Neural crest cell (in vitro differentiated cells): ENCODE data around the gene MIER2. TPM values are rescaled to one million over a fixed set of nuclear protein-coding genes. Genes with fewer than 3 reads are reported as not detected.

Source experiments
- DNase-seq: peaks from one replicate; pipeline ENCODE4 v3.0.0; 2021; ENCODE audit warnings: low read depth, mixed read lengths, low spot score
- H3K27ac Mint-ChIP-seq: one replicate; pipeline ENCODE4 v1.8.0; 2021; ENCODE audit warnings: mild to moderate bottlenecking, mixed read lengths; ENCODE audit not compliant: unreplicated experiment
- H3K27me3 Mint-ChIP-seq: 2 replicates; pipeline ENCODE4 v1.8.0; 2021; ENCODE audit warnings: low read depth, mild to moderate bottlenecking, mixed read lengths
- H3K36me3 Mint-ChIP-seq: 2 replicates; pipeline ENCODE4 v1.8.0; 2021; ENCODE audit warnings: low read depth, mild to moderate bottlenecking, mixed read lengths
- H3K4me1 Mint-ChIP-seq: 2 replicates; pipeline ENCODE4 v1.8.0; 2021; ENCODE audit warnings: mixed read lengths
- H3K4me3 Mint-ChIP-seq: one replicate; pipeline ENCODE4 v1.8.0; 2021; ENCODE audit warnings: mild to moderate bottlenecking, mixed read lengths
- H3K9me3 Mint-ChIP-seq: 2 replicates; pipeline ENCODE4 v1.8.0; 2021; ENCODE audit warnings: mixed read lengths
- CTCF ChIP-seq: fragments of 200-600 bp; sonication (generic); conservative IDR thresholded peaks from 2 replicates; pipeline ENCODE4 v1.5.0; 2021; ENCODE audit warnings: antibody characterized with exemption, mild to moderate bottlenecking
- total RNA-seq: library from RNA; stranded (reverse); gene quantifications from 2 replicates; pipeline ENCODE4 v1.2.1, GENCODE V29; 2021

MIER2 gene
- total RNA-seq, 1 donor from 2014 or later: 45.8 TPM

- peak; percentile 49 for DNase-seq
- TF ChIP-seq CTCF: no peak
- H3K36me3 Mint-ChIP-seq: no peaks in the 10 kb centered on the region
- peaks cover 67% of the 10 kb centered on the region for H3K27me3 Mint-ChIP-seq
- H3K4me3 Mint-ChIP-seq: no peak overlapping the region
- no peak overlapping the region for H3K27ac Mint-ChIP-seq
- peaks cover 4% of the 10 kb centered on the region for H3K4me1 Mint-ChIP-seq
- H3K9me3 Mint-ChIP-seq: no peaks in the 10 kb centered on the region
These were observed 66.9 kb downstream of the MIER2 start for GRCh38 chr19:277581-278165.

GRCh38 chr19:277131-277530, 67.5 kb downstream of the MIER2 start:
- DNase-seq: no peak
- no peak overlapping the region for H3K4me3 Mint-ChIP-seq
- no peak overlapping the region for H3K27ac Mint-ChIP-seq
- peaks cover 4% of the 10 kb centered on the region for H3K4me1 Mint-ChIP-seq
- H3K27me3 Mint-ChIP-seq: peaks cover 68% of the 10 kb centered on the region
- no peaks in the 10 kb centered on the region for H3K36me3 Mint-ChIP-seq
- no peaks in the 10 kb centered on the region for H3K9me3 Mint-ChIP-seq
- no peak for TF ChIP-seq CTCF

- H3K4me1 Mint-ChIP-seq: peaks cover 4% of the 10 kb centered on the region
- no peak overlapping the region for H3K27ac Mint-ChIP-seq
- no peak for DNase-seq
- no peak overlapping the region for H3K4me3 Mint-ChIP-seq
- H3K9me3 Mint-ChIP-seq: no peaks in the 10 kb centered on the region
- peaks cover 77% of the 10 kb centered on the region for H3K27me3 Mint-ChIP-seq
- no peaks in the 10 kb centered on the region for H3K36me3 Mint-ChIP-seq
- TF ChIP-seq CTCF: no peak
These were observed 68.5 kb downstream of the MIER2 start for GRCh38 chr19:275958-276646.

- Mint-ChIP-seq H3K36me3 (no peaks in the 10 kb centered on the region), H3K4me1 (peaks cover 4% of the 10 kb centered on the region), H3K27ac (no peak overlapping the region), H3K4me3 (no peak overlapping the region), H3K27me3 (peaks cover 73% of the 10 kb centered on the region), H3K9me3 (no peaks in the 10 kb centered on the region)
- TF ChIP-seq CTCF: no peak
- no peak for DNase-seq
These were observed 69.6 kb downstream of the MIER2 start for GRCh38 chr19:275000-275399.

GRCh38 chr19:273393-273792, 71.2 kb downstream of the MIER2 start:
- peaks cover 76% of the 10 kb centered on the region for H3K27me3 Mint-ChIP-seq
- DNase-seq: no peak
- no peaks in the 10 kb centered on the region for H3K36me3 Mint-ChIP-seq
- H3K9me3 Mint-ChIP-seq: no peaks in the 10 kb centered on the region
- no peak for TF ChIP-seq CTCF
- H3K4me1 Mint-ChIP-seq: peaks cover 4% of the 10 kb centered on the region
- no peak overlapping the region for H3K27ac Mint-ChIP-seq
- H3K4me3 Mint-ChIP-seq: no peak overlapping the region
